Large intestine (tissue), 3 donors: ENCODE measurements around the gene FBLIM1. TPM values are rescaled to one million over a fixed set of nuclear protein-coding genes. Genes with fewer than 3 reads are reported as not detected.

Source experiments
- DNase-seq, 2 donors: peaks; one replicate each; pipeline versions ENCODE4 v3.0.0 to v3.0.0-alpha.2; 2013
- H3K27ac ChIP-seq: one replicate; pipeline ENCODE4 v1.5.1; 2013; ENCODE audit warnings: low read length
- H3K27me3 ChIP-seq: 2 replicates; pipeline ENCODE4 v1.6.1; 2013; ENCODE audit warnings: low read length; ENCODE audit not compliant: control insufficient read depth, insufficient read depth
- H3K36me3 ChIP-seq: 2 replicates; pipeline ENCODE4 v1.6.1; 2013; ENCODE audit warnings: low read length; ENCODE audit not compliant: control insufficient read depth, insufficient read depth
- H3K4me1 ChIP-seq: one replicate; pipeline ENCODE4 v1.6.1; 2013; ENCODE audit warnings: low read length; ENCODE audit not compliant: control insufficient read depth, insufficient read depth
- H3K4me3 ChIP-seq: one replicate; pipeline ENCODE4 v1.5.1; 2013; ENCODE audit warnings: low read length
- H3K9me3 ChIP-seq: one replicate; pipeline ENCODE4 v1.6.1; 2013; ENCODE audit warnings: mild to moderate bottlenecking, low read depth, low read length, moderate library complexity; ENCODE audit not compliant: control insufficient read depth
- WGBS: methylation state at CpG from one replicate; pipeline ENCODE4 v1.1.5; 2013; ENCODE audit warnings: low lambda C conversion rate; ENCODE audit not compliant: insufficient coverage; 5-methylcytosine and 5-hydroxymethylcytosine counted together
- polyA plus RNA-seq: library from polyadenylated mRNA; unstranded; fragments of 120-200 nt; gene quantifications from one replicate; pipeline ENCODE4 v1.2.1, GENCODE V29; 2013

FBLIM1 gene
- polyA plus RNA-seq, 1 donor: 76.8 TPM

DNA sequence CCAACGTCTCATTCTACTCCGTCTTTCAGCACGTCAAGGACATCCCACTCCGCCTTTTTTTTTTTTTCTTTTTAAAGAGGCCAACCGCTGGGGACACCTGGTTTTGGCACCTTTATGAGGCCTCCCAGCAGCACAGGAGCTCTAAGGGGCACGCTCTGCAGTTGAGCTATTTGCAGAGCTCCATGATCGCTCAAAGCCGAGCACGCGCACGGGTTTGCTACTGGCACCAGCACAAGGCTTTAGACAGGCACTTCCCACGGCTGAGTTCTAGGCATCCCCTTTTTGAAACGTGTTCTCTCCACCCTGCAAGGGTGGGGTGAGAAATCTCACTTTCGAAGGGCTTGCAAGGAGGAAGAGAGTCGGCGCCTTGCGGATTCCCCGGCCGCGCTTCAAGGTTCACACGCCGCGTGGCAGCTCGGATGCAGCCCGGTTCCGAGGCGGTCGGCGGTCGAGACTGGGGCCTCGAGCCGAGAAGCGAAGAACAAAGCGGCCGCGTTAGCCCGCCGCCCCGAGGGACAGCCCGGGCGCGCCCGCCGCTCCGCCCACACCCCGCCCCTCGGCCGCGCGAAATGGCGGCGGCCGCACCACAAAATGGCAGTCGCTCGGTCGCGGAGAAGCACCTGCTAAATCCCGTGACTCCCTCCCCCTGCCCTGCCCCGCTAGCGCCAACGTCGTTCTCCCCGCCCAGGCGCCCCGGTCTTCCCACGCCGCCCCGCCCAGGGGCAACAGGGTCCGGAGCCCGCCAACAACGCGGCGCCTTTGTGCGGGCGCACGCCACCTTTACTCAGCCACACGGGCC, 76.0 kb downstream of the FBLIM1 start:
- no CpG with 5 or more reads among the region's 77 CpGs for WGBS
- no peaks in the 10 kb centered on the region for H3K27me3 ChIP-seq
- H3K4me3 ChIP-seq: peak overlapping the region; percentile 77
- H3K27ac ChIP-seq: peak overlapping the region; percentile 100
- peaks cover 19% of the 10 kb centered on the region for H3K4me1 ChIP-seq
- peak; percentile 92 to 97 for DNase-seq
- peaks cover 3% of the 10 kb centered on the region for H3K9me3 ChIP-seq
- H3K36me3 ChIP-seq: no peaks in the 10 kb centered on the region

DNA sequence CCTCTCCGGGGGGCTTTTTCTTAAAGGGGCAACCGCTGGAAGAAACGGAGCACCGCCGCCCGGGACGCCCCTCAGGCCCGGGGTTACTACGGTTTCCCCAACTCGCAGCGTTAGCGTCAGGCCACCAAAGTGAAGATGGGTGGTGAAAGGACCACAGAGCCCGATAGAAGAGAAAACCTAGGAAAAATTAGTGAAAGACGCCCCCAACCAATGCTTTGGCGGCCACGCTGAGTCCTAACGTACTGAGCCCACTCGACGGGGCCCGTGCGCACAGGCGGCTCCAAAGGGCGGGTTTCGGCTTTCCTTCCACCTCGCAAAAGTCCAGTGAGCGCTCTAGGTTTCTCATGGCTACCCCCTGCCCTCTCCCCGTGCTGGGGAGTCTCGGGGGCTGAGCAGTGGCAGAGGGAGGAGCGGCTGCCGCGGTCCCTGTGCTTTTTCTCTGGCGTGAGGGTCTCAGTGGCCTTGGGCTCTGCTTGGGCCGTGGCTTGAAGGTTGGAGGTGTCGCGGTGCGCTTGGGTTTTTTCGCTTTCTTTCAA, 76.7 kb downstream of the FBLIM1 start:
- H3K36me3 ChIP-seq: no peaks in the 10 kb centered on the region
- H3K4me3 ChIP-seq: peak overlapping the region; percentile 77
- WGBS: no CpG with 5 or more reads among the region's 37 CpGs
- H3K27me3 ChIP-seq: no peaks in the 10 kb centered on the region
- peaks cover 19% of the 10 kb centered on the region for H3K4me1 ChIP-seq
- peaks cover 3% of the 10 kb centered on the region for H3K9me3 ChIP-seq
- peak overlapping the region; percentile 100 for H3K27ac ChIP-seq
- DNase-seq: no peak

DNA sequence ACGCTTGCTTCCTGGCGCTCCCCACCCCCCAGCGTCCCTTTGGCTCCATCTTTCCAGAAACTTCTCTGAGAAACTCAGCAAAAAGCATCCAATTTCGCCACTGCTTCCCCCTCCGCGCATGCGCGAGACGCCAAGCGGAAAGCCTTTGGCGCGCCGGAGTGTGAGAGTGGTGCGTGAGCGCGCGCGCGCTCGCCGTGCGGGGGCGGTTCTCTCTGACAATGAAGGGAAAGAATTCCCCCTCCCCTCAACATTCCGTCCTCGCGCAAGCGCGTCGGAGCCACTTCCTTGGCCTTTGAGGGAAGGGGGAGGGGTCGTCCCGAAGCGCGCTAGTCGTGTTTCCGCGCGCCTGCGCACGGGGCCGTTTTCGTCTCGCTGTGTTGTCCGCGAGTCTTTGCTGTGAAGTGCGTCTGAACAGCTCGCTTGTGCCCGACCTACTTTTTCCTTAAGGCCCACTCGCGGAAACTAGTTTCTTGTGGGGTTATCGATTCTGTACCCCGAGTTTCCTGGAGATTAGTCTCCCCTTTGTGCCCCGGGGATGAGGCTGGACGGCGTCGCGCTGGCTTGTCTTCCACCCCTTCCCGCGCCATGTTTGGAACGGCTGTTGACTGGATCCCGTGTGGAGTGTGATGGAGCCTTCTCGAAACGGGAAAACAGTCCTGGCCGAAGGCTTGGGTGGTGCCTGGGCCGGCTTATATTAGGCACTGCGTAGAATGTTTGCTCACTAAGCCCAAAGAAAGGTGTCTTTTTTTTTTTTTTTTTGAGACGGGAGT, 77.3 kb downstream of the FBLIM1 start:
- Histone ChIP-seq H3K27ac (peak overlapping the region; percentile 100), H3K9me3 (peaks cover 3% of the 10 kb centered on the region), H3K4me3 (peak overlapping the region; percentile 77), H3K4me1 (peaks cover 19% of the 10 kb centered on the region), H3K27me3 (no peaks in the 10 kb centered on the region), H3K36me3 (no peaks in the 10 kb centered on the region)
- peak; percentile 100 for DNase-seq
- no CpG with 5 or more reads among the region's 66 CpGs for WGBS

Other genes with a start within 250 kb of the FBLIM1 start
- 18.8 TPM for gene CASP9, start 234.6 kb upstream of the FBLIM1 start, polyA plus RNA-seq
- gene DNAJC16, start 231.9 kb upstream of the FBLIM1 start, polyA plus RNA-seq: 33.0 TPM
- 51.9 TPM for gene AGMAT, start 173.7 kb upstream of the FBLIM1 start, polyA plus RNA-seq
- 28.5 TPM for gene DDI2, start 141.3 kb upstream of the FBLIM1 start, polyA plus RNA-seq
- gene PLEKHM2, start 74.5 kb upstream of the FBLIM1 start, polyA plus RNA-seq: 26.6 TPM
- gene SLC25A34, start 22.5 kb upstream of the FBLIM1 start, polyA plus RNA-seq: 2.7 TPM
- 15.6 TPM for gene TMEM82, start 16.3 kb upstream of the FBLIM1 start, polyA plus RNA-seq
- 4.1 TPM for gene UQCRHL, start 48.9 kb downstream of the FBLIM1 start, polyA plus RNA-seq
- 47.8 TPM for gene SPEN, start 88.9 kb downstream of the FBLIM1 start, polyA plus RNA-seq
- 22.8 TPM for gene ZBTB17, start 217.3 kb downstream of the FBLIM1 start, polyA plus RNA-seq
- gene SRARP, start 245.4 kb downstream of the FBLIM1 start, polyA plus RNA-seq: not detected